Suprapubic skin (tissue), 3 donors: ENCODE results near the gene GZMM.

Experiments used
- POLR2A ChIP-seq, 2 donors: fragments of 450-650 bp; IDR thresholded peaks; one replicate each; pipeline ENCODE4 v1.6.1; 2017; ENCODE audit warnings: antibody characterized with exemption in 2 of 2, mild to moderate bottlenecking in 2 of 2, moderate library complexity in 2 of 2
- TF ChIP-seq, protein P1 (sequence below), 2 donors: fragments of 200-600 bp in 1 of 2; fragments of 450-650 bp in 1 of 2; sonication (generic) in 1 of 2; IDR thresholded peaks; one replicate each; pipeline ENCODE4 v1.5.1; 2016 to 2019; ENCODE audit warnings: antibody characterized with exemption in 2 of 2, mild to moderate bottlenecking in 1 of 2, moderate library complexity in 1 of 2

DNA sequence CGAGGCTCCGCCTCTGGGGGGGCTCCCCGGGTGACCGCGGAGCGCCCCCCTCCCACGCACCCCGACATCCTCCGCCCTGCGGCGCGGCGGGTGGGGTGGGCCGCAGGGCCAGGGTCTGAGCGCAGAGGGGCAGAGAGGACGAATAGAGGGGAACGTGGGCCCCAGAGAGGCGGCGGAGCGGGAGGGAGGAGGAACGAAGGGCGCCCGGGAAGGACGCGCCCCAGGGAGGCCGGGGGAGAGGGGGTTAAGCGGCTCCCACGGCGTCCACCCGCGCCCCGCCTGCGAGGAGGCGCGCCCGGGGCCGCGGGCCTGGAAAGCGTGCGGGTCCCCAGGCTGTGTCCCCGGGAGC, 46.9 kb downstream of the GZMM start:
- TF ChIP-seq, protein P1, sequence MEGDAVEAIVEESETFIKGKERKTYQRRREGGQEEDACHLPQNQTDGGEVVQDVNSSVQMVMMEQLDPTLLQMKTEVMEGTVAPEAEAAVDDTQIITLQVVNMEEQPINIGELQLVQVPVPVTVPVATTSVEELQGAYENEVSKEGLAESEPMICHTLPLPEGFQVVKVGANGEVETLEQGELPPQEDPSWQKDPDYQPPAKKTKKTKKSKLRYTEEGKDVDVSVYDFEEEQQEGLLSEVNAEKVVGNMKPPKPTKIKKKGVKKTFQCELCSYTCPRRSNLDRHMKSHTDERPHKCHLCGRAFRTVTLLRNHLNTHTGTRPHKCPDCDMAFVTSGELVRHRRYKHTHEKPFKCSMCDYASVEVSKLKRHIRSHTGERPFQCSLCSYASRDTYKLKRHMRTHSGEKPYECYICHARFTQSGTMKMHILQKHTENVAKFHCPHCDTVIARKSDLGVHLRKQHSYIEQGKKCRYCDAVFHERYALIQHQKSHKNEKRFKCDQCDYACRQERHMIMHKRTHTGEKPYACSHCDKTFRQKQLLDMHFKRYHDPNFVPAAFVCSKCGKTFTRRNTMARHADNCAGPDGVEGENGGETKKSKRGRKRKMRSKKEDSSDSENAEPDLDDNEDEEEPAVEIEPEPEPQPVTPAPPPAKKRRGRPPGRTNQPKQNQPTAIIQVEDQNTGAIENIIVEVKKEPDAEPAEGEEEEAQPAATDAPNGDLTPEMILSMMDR (IDR thresholded peaks at IDR 0.05): no peak
- no peak for TF ChIP-seq POLR2A (IDR thresholded peaks at IDR 0.05)
